Measurements from ENCODE around the gene RNF123.
A peak's percentile ranks its signal among the peaks of the same experiment; 100 is the strongest.

The RNF123 gene

GRCh38 chr3:49723628-49724551, 34.5 kb downstream of the RNF123 start, which contains the start of gene GMPPB:
Gene GMPPB (minus strand): TSS chr3:49723951. CDS start chr3:49723726, 225 bp downstream.
- no peaks in the 10 kb centered on the region for H3K27me3 ChIP-seq (ENCODE audit: insufficient read depth, poor library complexity, severe bottlenecking)
- H3K27ac ChIP-seq (replicated peaks) = peak within 1 kb of the TSS; percentile 96
- DNase-seq (ENCODE audit: low read depth in 1 of 2, low spot score in 1 of 2) = peak; percentile 91 to 96
- H3K4me3 ChIP-seq (replicated peaks; ENCODE audit: insufficient read depth, low read length) = peak within 1 kb of the TSS; percentile 76
- TF ChIP-seq POLR2AphosphoS5 (IDR thresholded peaks at IDR 0.05; ENCODE audit: low read depth) = peak; percentile 84
- TF ChIP-seq REST (IDR thresholded peaks at IDR 0.05; ENCODE audit: insufficient replicate concordance, low read depth) = no peak
- TF ChIP-seq SPI1 (IDR thresholded peaks at IDR 0.05; ENCODE audit: borderline replicate concordance, low read depth) = peak; percentile 67; the same call in 1 of the 2 replicates
- no peak for TF ChIP-seq GABPA (IDR thresholded peaks at IDR 0.05; ENCODE audit: low read depth)
- TF ChIP-seq CTCF (IDR thresholded peaks at IDR 0.05; ENCODE audit: insufficient read depth, low read length) = no peak

GRCh38 chr3:49724586-49724985, 35.2 kb downstream of the RNF123 start:
- peak overlapping the region; percentile 96 for H3K27ac ChIP-seq (replicated peaks)
- no peaks in the 10 kb centered on the region for H3K27me3 ChIP-seq (ENCODE audit: insufficient read depth, poor library complexity, severe bottlenecking)
- TF ChIP-seq POLR2AphosphoS5 (IDR thresholded peaks at IDR 0.05; ENCODE audit: low read depth) (no peak), REST (IDR thresholded peaks at IDR 0.05; ENCODE audit: insufficient replicate concordance, low read depth) (no peak), GABPA (IDR thresholded peaks at IDR 0.05; ENCODE audit: low read depth) (no peak), SPI1 (IDR thresholded peaks at IDR 0.05; ENCODE audit: borderline replicate concordance, low read depth) (no peak), CTCF (IDR thresholded peaks at IDR 0.05; ENCODE audit: insufficient read depth, low read length) (no peak)
- H3K4me3 ChIP-seq (replicated peaks; ENCODE audit: insufficient read depth, low read length) = peak overlapping the region; percentile 76
- no peak for DNase-seq (ENCODE audit: low read depth in 1 of 2, low spot score in 1 of 2)

GRCh38 chr3:49725906-49726681, 36.7 kb downstream of the RNF123 start:
- DNase-seq (ENCODE audit: low read depth in 1 of 2, low spot score in 1 of 2) = no peak
- TF ChIP-seq POLR2AphosphoS5 (IDR thresholded peaks at IDR 0.05; ENCODE audit: low read depth) (no peak), REST (IDR thresholded peaks at IDR 0.05; ENCODE audit: insufficient replicate concordance, low read depth) (no peak), SPI1 (IDR thresholded peaks at IDR 0.05; ENCODE audit: borderline replicate concordance, low read depth) (no peak), GABPA (IDR thresholded peaks at IDR 0.05; ENCODE audit: low read depth) (no peak), CTCF (IDR thresholded peaks at IDR 0.05; ENCODE audit: insufficient read depth, low read length) (no peak)
- no peak overlapping the region for H3K4me3 ChIP-seq (replicated peaks; ENCODE audit: insufficient read depth, low read length)
- H3K27ac ChIP-seq (replicated peaks) = no peak overlapping the region
- no peaks in the 10 kb centered on the region for H3K27me3 ChIP-seq (ENCODE audit: insufficient read depth, poor library complexity, severe bottlenecking)

All from HL-60 (cell line).